Spleen (tissue), 7 donors: ENCODE data around the gene GPR15LG.

Experiments
- POLR2A ChIP-seq, 3 donors: fragments of 450-650 bp; IDR thresholded peaks; one replicate each; pipeline ENCODE4 v1.5.1; 2017; ENCODE audit warnings: antibody characterized with exemption in 3 of 3, mild to moderate bottlenecking in 1 of 3
- TF ChIP-seq, protein P1 (sequence below), 11 experiments: fragments of 200-600 bp in 7 of 11; fragments of 450-650 bp in 4 of 11; sonication (generic) in 4 of 11; IDR thresholded peaks in 8 of 11; conservative IDR thresholded peaks in 3 of 11; 1 replicate in 7 of 11; 2 replicates in 4 of 11; pipeline versions ENCODE4 v1.4.0 to v1.8.0; 2016 to 2021; ENCODE audit warnings: antibody characterized with exemption in 11 of 11, inconsistent platforms in 4 of 11, mild to moderate bottlenecking in 1 of 11
- donor health status: DM: no; HTN: no; CAD: no; lungs with moderate emphysema.
- donor health status: DM: no; HTN: no; CAD: no.
- donor health status: DM: no; HTN: no; CAD: no.

DNA sequence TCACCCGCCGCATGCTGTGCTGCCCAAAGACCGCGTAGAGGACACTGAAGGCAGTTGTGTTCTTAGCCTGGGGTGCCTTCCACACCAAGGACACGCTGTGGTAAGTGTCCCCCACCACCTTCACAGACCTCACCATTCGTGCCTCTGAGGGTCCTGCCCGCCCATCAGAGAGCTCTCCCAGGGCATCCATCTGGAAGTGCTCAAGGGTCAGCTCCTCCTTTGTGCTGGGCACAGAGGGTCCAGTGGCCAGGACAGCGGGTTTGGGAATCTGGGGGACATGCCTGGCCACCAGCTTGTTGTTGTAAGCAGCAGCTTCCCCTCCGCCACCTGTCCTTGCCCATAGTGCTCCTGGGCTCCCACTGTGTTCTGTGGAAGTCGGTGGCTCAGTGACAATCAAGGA, 58.8 kb downstream of the GPR15LG start:
- TF ChIP-seq, protein P1, sequence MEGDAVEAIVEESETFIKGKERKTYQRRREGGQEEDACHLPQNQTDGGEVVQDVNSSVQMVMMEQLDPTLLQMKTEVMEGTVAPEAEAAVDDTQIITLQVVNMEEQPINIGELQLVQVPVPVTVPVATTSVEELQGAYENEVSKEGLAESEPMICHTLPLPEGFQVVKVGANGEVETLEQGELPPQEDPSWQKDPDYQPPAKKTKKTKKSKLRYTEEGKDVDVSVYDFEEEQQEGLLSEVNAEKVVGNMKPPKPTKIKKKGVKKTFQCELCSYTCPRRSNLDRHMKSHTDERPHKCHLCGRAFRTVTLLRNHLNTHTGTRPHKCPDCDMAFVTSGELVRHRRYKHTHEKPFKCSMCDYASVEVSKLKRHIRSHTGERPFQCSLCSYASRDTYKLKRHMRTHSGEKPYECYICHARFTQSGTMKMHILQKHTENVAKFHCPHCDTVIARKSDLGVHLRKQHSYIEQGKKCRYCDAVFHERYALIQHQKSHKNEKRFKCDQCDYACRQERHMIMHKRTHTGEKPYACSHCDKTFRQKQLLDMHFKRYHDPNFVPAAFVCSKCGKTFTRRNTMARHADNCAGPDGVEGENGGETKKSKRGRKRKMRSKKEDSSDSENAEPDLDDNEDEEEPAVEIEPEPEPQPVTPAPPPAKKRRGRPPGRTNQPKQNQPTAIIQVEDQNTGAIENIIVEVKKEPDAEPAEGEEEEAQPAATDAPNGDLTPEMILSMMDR (IDR thresholded peaks at IDR 0.05 in 8 of 11, conservative IDR thresholded peaks at IDR 0.05 in 3 of 11), result no peak
- TF ChIP-seq POLR2A (IDR thresholded peaks at IDR 0.05), result no peak
